Pulmonary artery endothelial cell (primary cell): Measurements from ENCODE around the gene TRPT1. TPM values are rescaled to one million over a fixed set of nuclear protein-coding genes. Genes with fewer than 3 reads are reported as not detected.

Experiments used
- DNase-seq: peaks from one replicate; pipeline ENCODE4 v3.0.0-alpha.2; 2011; ENCODE audit warnings: low read depth, low spot score
- total RNA-seq: library from RNA; depleted of rRNA; stranded (reverse); fragments of >200 nt; gene quantifications from 2 replicates; pipeline ENCODE4 v1.2.3, GENCODE V29; 2014

Gene TRPT1
- total RNA-seq, 1 donor from 2014 or later: 20.0 TPM

DNA sequence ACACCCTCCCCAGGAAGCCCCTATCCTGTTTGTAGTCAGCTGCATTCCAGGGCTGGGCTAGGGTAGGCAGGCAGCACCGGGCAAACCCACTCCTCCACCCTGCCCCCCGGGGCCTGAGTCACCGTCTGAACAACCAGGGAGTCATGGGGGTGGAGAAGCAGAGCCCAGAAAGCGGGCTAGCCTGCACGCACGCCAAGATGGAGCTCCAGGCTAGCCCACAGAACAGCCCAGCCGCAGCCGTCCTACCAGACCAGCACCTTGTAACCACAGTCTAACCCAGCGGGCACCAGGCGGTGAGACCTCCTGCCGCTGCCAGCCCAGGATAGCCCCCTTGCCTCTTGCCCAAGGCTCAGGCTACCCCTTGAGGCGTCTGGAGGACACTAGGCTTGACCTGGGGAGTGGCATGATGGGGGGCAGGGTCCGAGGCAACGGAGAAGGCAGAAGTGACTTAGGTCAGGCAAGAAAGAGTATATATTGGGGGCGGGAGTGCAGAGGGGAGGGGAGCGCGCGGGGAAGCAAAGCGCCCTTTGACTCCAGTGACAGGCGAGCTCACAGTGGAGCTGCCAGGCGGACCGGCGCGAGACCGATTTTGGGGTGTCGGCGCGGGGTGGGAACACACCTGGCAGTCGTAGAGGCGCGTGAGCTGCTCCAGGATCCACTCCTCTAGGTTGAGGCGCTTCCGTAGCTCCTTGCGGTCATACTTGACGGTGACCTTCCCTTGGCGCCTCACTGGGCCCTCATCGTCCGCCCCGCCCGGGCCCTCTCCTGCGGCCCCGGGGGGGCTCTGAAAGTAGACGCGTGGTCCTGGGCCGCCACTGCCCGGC lies 20.0 kb upstream of the TRPT1 start:
- DNase-seq: no peak

DNA sequence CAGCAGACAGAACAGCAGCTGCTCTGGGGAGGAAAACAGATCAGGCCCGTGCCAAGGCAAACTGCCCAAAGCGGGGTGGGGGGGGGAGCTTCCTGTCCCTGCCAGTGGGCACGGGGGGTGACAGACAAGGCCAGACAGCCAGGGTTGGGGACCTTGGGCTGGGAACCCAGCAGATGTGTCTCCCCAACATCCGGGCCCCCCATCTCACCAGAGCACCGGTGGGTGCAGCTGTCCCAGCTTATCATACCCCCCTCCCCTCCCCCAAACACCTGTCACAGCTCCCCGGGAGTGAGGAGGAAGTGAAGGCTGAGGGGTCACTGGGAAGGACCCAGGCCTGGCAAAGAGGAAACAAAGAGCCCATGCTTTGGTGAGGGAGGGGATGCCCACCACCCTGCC lies 19.4 kb upstream of the TRPT1 start:
- no peak for DNase-seq

DNA sequence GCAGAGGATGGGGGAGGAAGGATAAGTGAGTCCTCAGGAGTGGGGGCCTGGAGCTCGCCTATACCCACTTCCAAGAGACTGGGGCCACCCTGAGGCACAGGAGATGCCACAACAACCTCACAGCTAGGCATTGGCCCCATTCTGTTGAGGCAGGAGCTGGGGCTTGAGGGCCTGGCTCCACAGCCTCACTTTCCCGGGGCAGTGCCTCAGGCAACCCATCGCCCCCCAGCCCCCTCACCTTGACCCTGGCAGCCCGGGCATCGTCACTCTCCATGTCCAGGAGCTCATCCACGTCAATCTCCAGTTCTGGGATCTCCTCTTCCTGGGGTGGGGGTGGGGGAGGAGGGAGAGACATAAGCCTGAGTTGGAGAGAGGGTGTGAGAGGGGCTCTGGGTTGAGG lies 19.0 kb upstream of the TRPT1 start:
- no peak for DNase-seq

DNA sequence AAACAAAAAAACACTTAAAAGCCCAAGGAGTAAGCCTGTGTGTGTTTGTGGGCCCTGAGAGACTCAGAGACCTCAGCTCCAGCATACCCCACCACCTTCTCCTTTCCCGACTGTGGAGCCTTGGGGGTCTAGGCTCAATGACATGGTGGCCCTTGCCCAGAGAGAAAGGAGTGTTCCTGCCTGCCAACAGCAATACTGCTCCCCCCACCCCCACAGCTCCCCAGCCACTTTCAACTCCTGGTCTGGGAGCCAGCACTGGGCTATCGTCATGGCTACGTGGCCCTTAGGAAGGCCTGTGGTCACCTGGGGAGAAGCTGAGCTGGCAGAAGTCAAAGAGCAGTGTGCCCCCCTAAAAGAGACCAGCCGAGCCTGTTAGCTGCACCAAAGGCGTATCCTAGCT lies 18.1 kb upstream of the TRPT1 start:
- no peak for DNase-seq

DNA sequence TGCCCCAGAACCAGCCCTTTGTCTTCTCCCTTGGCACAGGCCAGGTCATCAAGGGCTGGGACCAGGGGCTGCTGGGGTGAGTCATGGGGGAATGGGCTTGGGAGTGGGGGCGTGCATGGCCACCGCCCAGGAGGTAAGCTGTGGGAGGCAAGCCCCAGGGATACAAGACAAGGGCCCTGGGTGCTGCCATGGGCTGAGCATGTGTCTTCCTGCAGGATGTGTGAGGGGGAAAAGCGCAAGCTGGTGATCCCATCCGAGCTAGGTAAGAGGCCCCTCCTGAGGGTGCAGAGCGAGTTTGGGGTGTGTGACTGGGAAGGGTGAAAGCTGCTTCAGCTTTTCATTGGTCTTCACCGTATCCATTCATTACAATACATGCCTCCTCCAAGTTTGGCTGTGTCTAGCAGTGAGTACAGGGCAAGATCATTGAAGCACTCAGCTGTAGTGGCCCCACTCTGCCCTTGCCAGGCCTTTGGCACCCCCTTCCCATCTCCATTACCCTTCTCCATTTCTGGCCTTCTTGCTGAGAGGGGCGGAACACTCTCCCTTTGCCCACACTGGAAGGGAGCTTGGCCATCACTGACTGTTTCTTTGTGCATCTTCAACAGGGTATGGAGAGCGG lies 17.4 kb upstream of the TRPT1 start:
- DNase-seq: no peak

DNA sequence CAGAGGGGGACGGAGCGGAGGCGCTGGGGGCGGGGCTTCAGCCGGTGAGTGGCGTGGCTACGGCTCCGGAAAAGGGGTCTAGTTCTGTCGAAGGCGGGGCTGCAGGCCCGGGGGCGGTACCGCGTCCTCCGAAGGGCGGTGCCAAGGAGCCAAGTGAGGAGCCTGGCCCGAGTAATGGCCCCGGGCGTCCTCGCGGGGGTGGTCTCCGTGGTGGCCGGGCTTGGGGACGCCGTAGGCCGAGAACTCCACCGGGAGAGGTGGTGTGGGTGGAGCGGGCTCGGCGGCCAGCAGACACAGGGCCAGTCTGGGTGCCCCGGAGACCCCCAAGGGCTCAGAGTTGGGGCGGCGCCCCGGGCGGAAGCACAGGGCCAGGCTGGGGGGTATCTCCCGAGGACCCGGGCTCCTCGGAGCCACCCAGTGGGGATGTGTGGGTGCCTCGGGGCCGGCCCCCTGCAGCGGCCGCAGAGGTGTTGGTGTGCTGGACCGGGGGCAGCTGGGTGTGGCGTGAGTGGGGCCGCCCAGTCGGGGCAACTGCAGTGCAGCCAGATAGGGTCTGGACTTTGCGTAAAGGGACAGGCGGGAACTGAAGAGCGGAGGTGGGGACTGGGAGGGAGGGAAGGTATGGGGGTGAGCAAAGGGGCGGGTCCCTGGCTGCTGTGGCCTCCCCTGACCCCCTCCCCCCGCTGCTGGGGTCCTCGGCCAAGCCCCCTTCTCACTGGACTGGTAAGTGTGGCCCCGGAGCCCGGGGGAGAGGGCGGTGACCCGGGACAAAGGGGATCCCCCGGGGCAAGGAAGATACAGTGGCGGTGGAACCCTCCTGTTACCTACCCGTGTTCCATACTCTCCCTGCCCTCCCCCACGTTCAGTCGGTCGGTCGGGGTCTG lies 15.7 kb upstream of the TRPT1 start:
- no peak for DNase-seq

DNA sequence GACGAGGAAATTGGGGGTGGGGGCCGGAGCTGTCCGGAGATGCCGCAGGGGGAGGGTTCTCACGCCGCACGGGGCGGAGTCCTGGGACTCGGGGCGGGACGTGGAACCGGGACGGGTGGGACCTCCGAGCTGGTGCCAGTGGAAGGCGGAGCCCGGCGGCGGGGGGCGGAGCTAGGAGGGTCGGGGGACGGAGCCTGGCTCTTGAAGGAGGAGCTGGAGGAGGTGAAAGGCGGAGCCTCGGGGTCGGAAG lies 15.2 kb upstream of the TRPT1 start:
- DNase-seq: peak; percentile 97

DNA sequence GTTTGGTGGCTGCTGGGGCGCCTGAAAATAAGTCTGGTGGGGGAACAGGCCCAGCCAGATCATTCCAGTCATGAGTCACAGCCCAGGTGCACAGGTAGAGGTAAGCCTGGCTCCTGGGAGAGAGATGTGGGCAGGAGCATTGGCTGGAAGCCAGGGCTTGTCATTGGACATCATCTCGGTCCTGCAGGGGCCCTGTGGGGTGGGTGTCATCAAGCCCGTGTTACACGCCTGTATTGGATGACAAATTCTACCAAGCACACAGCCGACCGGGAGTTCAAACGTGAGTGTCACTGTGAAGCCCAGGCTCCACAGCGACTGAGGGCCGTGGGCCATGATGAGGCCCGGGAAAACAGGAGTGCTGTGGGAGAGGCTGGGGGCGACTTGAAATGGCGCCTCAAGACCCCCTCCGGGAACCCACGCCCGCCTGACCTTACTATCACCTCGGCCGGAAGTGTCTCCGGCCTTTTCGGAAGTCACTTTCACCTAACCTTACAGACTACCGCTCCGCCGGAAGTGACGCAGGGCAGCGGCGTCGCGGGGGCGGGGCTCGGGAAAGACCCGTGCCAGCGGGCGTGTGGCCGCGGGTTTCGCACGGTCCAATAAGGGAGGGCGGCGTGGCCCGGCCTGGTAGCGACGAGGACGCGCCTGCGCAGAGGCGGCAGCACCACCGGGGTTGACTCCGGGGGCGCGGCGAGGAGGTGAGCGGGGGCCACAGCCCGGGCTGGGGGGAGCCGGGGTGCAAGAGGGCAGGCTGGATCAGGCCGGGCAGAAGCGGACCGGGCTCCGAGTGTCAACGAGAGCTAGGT lies 14.7 kb upstream of the TRPT1 start, which contains the start of gene FKBP2:
Gene FKBP2, plus strand, starts transcription at position 661 of the 806 bp plus-strand sequence. CDS start 1,293 bp downstream, outside the sequence.
- peak; percentile 80 for DNase-seq

DNA sequence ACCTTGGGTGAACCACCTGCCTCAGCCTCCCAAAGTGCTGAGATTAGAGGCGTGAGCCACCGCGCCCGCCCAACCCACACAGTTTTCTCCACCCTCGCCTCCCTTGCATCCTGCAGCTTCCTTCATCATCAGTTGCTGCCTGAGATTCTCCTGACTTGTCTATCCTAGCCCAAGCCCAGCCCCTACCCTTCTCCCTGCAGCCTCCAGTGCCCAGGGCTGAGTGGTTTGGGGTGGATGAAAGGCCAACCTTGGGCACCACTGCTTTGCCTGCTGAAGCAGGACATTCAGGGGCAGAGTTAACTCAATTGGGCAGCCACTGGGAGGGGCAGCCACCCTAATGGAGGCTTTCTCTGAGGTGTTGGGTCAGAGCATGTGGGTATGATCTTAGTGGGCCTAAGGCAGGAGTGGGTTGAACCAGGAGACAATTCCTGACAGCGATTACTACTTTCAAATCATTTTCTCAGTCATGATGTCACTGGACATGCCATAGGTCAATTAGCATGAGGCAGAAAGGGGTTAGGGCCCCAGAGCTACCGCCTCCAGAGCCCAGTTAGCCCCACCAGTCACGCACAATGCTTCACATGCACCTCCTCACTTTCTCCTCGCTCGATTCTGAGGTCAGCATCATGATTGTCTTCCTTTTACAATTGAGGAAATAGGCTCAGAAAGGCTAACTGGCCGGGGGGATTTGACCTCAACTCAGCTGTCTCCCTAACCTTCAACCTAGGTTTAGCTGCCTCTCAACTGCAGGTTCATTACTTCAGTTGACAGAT lies 13.9 kb upstream of the TRPT1 start:
- DNase-seq: no peak

DNA sequence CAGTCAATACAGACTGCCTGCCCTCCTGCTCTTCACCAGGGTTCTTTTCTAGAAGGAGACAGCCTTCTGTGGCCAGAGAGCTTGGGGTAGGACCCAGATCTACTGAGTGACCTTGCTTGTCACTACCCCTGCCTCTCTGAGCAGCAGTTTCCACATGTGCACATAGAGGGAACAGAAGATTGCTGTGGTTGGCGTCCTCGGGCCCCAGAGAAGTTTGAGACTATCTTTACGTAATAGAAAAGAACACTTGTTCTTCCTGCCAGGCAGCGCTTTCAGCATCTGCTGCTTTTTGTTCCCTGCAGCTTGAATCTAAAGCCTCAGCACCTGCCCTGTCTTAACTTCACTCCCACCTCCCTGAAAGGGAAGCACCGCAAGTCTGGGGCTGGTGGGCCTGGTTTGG lies 13.0 kb upstream of the TRPT1 start:
- no peak for DNase-seq

DNA sequence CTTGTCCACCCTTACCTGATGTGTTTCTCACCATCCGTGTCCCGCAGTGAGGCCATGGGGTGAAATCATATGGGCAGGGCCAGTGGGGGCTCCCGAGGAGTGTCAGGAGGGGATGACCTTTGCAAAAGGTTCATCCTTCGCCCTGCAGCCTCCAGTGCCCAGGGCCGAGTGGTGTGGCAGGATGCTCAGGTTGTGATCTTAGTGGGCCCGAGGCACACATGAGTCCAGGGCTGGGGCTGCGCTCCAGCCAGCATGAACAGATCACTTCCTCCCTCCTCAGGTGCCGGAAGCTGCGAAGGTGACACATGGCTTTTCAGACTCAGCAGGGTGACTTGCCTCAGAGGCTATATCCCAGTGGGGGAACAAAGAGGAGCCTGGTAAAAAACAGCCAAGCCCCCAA lies 12.1 kb upstream of the TRPT1 start:
- DNase-seq: no peak

DNA sequence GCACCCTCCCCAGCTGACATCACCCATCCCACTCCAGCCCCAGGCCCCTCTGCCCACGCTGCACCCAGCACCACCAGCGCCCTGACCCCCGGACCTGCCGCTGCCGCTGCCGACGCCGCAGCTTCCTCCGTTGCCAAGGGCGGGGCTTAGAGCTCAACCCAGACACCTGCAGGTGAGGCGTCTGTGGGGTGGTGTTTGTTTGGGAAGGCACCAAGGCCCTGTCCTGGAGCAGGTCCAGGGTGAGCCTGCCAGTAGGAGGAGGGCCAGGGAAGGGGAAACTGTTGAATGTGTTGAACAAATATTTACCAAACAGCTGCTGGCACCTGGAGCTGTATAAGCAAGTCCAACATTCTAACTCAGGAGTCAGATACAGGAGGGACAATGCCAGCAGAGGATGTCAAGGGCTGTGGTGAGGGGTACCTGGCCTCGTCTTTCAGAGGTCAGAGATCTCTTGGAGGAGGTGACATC lies 11.5 kb upstream of the TRPT1 start:
- DNase-seq: no peak

DNA sequence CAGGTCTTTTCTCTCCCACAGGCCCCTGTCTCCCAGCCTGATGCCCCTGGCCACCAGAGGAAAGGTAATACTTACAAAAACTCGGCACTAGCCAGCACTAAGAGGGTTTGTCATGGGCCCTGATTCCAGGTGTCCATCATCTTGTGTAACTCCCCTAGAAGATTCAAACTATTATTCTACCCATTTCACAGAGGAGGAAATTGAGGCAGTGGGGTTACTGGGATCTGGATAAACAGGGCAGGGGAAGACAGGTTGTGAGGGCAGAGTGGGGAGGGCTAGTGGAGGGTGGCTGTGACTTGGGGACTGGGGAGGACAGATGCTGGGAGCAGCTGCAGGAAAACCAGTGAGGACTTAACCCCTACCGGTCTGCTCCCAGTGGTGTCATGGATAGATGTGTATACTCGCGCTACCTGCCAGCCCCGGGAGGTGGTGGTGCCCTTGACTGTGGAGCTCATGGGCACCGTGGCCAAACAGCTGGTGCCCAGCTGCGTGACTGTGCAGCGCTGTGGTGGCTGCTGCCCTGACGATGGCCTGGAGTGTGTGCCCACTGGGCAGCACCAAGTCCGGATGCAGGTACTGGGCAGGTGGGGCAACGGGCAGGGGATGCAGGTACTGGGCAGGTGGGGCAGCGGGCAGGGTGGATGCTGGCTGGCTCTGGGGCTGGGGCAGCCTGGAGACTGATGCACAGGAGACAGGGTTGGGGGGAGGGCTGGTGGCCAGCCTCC lies 9.6 kb upstream of the TRPT1 start:
- DNase-seq: no peak

DNA sequence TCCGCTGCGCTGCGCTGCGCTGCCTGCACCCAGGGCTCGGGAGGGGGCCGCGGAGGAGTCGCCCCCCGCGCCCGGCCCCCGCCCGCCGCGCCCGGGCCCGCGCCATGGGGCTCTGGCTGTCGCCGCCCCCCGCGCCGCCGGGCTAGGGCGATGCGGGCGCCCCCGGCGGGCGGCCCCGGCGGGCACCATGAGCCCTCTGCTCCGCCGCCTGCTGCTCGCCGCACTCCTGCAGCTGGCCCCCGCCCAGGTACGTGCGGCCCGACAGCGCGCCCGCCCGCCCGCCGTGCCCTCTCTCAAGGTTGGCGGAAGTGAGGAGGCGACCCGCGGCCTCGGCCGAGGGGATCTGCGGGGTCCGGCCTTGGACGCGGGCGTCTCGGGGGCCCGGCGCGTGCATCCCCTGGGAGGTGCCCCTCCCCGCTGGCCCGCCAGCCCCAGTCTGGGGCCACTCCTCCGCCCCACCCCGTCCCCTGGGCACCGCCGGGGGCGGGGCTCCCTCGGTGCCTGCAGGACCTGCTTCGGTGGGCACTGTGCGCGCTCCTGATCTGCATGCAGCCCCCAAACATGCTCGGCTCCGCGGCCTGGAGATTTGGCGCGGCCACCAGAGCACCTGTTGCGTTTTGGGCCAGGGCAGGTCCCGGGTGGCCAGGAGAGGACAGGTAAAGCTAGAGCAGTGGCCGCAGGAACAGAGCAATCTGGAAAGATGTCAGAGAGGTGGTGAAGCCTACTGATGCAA lies 8.8 kb upstream of the TRPT1 start:
- no peak for DNase-seq

DNA sequence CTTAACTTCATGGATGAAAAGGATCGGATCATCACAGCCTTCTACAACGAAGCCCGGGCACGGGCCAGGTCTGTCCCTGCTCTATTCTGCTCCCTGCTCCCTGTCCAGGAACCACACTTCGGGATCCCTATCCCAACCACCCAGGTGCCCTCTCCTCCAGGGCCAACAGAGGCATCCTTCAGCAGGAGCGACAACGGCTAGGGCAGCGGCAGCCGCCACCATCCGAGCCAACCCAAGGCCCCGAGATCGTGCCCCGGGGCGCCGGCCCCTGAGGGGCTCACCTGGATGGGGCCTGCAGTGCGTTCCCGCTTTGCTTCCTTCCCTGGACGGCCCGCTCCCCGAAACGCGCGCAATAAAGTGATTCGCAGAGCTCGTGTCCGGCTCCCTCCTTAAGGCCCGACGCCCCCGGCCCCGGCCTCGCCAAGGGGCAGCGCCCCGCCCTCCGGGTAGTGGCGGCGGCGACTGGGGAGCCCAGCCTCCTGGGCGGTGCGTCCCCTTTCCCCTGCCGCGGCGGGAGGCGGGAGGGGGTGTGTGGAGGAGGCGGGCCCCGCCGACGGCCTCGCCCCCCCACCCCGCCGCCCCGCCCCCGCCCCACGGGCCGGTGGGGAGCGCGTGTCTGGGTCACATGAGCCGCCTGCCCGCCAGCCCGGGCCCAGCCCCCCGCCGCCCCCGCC lies 8.1 kb upstream of the TRPT1 start, which contains the start of gene VEGFB:
Gene VEGFB, plus strand, starts transcription at position 672 of the 674 bp plus-strand sequence. CDS start 250 bp downstream, outside the sequence.
- no peak for DNase-seq

DNA sequence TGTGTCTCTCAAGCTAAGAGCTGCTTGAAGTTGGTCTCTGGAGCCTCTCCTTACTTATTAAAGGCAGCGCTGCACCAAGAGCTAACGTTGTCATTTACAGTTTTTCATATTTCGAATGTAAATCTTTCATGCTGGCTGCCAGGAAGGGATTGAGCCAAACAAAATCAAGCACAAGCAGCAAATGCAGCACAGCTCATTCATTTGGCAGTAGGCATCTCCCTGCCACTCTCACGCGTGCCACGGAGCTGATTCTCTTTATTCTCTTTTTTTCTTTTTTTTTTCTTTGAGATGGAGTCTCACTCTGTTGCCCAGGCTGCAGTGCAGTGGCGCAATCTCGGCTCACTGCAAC lies 7.0 kb upstream of the TRPT1 start:
- no peak for DNase-seq

DNA sequence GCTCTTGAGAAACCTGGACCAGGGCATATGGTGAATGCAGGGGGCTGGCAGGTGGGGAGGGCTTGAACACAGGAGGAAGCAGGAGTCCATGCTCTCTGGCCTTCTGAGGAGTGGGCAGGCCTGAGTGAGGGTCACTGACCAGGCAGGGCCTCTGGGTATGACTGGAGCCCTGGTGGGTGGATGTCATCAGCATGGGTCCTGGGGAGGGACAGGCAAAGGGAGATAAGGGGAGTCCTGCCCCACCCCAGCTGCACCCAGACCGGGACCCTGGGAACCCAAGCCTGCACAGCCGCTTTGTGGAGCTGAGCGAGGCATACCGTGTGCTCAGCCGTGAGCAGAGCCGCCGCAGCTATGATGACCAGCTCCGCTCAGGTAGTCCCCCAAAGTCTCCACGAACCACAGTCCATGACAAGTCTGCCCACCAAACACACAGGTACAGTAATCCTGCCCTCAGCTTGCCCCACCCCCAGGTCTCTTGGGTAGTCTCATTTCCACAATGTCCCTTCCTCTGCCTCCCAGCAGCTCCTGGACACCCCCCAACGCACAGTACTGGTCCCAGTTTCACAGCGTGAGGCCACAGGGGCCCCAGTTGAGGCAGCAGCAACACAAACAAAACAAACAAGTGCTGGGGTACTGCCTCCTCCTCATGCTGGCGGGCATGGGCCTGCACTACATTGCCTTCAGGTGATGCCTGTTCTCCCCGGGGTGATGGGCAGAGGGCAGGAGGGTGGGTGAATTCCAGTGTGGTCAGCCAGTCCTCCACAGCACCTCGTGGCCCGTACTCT lies 6.4 kb upstream of the TRPT1 start:
- no peak for DNase-seq

DNA sequence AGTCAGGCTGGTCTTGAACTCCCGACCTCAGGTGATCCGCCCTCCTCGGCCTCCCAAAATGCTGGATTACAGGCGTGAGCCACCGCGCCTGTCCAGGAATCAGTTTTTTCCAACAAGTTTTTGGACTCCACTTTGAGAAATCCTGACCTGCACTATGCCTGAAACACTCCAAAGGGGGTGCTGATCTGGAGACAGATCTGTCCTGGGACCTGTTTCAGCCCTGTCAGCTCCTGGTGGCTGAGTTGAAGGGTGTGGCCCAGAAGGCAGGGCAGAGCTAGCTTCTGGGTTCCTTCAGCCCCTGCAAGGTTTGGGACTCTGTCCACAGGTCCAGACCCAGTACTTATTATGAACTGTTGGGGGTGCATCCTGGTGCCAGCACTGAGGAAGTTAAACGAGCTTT lies 5.6 kb upstream of the TRPT1 start:
- DNase-seq: no peak
